Lower leg skin (tissue), 4 donors: ENCODE results near the gene RAP1GAP. TPM values are rescaled to one million over a fixed set of nuclear protein-coding genes. Genes with fewer than 3 reads are reported as not detected.

Experiments used
- DNase-seq, 2 donors: peaks; one replicate each; pipeline ENCODE4 v3.0.0-alpha.2; 2019; ENCODE audit warnings: low spot score in 2 of 2
- H3K4me3 ChIP-seq: fragments of 200-600 bp; sonication (generic); 2 replicates; pipeline ENCODE4 v1.5.1; 2017; ENCODE audit warnings: mild to moderate bottlenecking, low read depth; ENCODE audit not compliant: poor library complexity, severe bottlenecking
- POLR2A ChIP-seq, 2 donors: fragments of 450-650 bp; IDR thresholded peaks; one replicate each; pipeline ENCODE4 v1.6.1; 2016 to 2017; ENCODE audit warnings: antibody characterized with exemption in 2 of 2, mild to moderate bottlenecking in 1 of 2, moderate library complexity in 1 of 2
- WGBS, 2 donors: methylation state at CpG; one replicate each; pipeline ENCODE4 v1.1.5; 2018; 5-methylcytosine and 5-hydroxymethylcytosine counted together
- intact Hi-C: fragments of 100-400 bp; cut with DNase I; formaldehyde crosslinking; loops from one replicate; pipeline ENCODE4 v1.15.0; 2023; ENCODE audit warnings: low total_unique reads
- total RNA-seq, 4 donors: library from RNA; depleted of rRNA; stranded (reverse); fragments of >200 nt; gene quantifications; one replicate each; pipeline ENCODE4 v1.1.0, GENCODE V29; 2016
- TF ChIP-seq, protein P1 (sequence below), 3 donors: fragments of 450-650 bp; IDR thresholded peaks; one replicate each; pipeline ENCODE4 v1.5.1; 2016; ENCODE audit warnings: antibody characterized with exemption in 3 of 3, mild to moderate bottlenecking in 3 of 3, moderate library complexity in 2 of 3

Gene RAP1GAP
- total RNA-seq, 4 donors from 2014 or later = 1.3 to 4.0 (median 2.6) TPM

DNA sequence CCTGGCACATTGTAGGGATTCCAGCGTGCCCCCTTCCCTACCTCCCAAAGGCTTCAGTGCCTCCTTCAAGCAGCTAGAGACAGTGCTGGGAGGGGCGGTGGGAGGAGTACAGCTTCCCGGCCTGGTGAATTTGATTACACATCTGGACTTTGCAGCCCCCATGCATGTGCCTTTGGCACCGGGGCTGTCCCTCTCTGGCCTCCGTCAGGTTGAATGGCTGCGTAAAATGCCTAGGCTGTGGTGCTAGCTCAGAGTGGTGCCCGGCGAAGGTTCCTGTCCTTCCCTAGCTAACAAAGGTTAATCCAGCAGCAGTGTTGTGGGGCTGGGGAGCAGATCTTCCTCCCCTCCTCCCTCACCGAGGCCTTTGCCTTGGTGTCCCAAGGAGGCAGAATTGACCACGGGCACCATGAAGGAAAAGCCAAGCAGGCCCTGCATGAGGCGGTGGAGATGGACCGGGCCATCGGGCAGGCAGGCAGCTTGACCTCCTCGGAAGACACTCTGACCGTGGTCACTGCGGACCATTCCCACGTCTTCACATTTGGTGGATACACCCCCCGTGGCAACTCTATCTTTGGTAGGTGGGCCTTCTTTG lies 93.7 kb downstream of the RAP1GAP start:
- TF ChIP-seq, protein P1, sequence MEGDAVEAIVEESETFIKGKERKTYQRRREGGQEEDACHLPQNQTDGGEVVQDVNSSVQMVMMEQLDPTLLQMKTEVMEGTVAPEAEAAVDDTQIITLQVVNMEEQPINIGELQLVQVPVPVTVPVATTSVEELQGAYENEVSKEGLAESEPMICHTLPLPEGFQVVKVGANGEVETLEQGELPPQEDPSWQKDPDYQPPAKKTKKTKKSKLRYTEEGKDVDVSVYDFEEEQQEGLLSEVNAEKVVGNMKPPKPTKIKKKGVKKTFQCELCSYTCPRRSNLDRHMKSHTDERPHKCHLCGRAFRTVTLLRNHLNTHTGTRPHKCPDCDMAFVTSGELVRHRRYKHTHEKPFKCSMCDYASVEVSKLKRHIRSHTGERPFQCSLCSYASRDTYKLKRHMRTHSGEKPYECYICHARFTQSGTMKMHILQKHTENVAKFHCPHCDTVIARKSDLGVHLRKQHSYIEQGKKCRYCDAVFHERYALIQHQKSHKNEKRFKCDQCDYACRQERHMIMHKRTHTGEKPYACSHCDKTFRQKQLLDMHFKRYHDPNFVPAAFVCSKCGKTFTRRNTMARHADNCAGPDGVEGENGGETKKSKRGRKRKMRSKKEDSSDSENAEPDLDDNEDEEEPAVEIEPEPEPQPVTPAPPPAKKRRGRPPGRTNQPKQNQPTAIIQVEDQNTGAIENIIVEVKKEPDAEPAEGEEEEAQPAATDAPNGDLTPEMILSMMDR (IDR thresholded peaks at IDR 0.05) = no peak
- TF ChIP-seq POLR2A (IDR thresholded peaks at IDR 0.05) = no peak
- intact Hi-C loops = no loop called here
- 87 to 93% methylated on average over 17 to 18 of the region's 18 CpGs for WGBS, 2 donors

DNA sequence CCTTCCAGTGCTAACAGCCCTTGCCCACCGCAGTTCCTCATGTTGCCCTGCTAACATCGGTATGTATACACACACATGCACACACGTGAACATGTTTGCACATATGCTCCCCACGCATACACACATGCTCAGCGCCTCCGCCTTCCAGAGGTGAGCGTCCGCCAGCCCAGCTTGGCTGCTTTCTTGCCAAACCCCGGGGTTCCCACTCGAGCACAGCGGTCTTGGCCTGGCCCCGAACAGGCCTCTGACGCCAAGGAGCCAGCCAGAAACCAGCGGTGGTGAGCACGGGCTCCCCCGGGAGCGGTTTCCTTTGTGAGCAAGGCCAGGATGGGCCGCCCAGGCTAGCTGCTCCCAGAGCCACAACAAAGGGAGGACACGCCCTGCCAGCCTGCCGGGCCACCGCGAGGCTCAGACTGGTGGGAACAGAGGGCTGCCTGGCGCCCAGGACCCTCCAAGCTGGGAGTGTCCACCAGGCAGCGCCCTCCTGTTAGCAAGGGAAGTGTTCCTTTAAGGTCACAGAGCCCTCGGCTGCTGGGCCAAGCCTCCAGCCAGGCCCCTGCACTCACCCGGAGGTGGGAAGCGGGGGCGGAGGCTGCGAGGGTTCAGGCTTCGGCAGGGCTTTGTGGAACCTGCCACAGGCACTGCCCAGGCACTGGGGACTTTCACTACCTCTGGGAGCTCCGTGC lies 94.5 kb downstream of the RAP1GAP start:
- intact Hi-C loops = no loop called here
- TF ChIP-seq, protein P1 (IDR thresholded peaks at IDR 0.05) = no peak
- no peak for TF ChIP-seq POLR2A (IDR thresholded peaks at IDR 0.05)
- no peak overlapping the region for H3K4me3 ChIP-seq
- DNase-seq = peak in 1 of 2 donors; percentile 87
- 15 to 29% methylated on average over 13 to 26 of the region's 31 CpGs for WGBS, 2 donors

More for the DNA sequence above, 93.7 kb downstream of the RAP1GAP start:
- no peak for DNase-seq
- no peak overlapping the region for H3K4me3 ChIP-seq

DNA sequence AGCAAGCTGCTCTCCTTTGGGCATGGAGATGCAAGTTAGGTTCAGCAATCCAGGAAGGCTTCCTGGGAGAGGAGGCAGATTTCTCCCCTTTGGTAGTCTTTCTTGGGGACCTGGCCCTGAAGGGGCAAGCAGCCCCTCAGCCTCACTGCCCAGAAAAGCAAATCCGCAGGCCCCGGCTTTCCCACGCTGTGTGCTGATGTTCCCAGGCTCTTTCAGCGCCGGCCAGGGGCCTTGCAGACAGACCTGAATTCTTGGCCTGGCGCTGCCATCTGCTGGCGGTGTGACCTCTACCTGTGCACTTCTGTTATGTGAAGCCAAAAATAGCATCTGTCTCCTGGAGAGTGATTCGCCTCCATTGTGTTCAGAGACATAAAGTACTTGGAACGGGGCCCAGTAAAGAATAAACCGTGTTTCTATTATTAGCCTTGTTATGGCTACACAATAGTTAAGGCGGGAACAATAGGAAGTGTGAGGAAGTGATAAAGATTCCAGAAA lies 95.1 kb downstream of the RAP1GAP start:
- intact Hi-C loops = no loop called here
- DNase-seq = peak; percentile 48 to 90
- no peak overlapping the region for H3K4me3 ChIP-seq
- no peak for TF ChIP-seq POLR2A (IDR thresholded peaks at IDR 0.05)
- TF ChIP-seq, protein P1 (IDR thresholded peaks at IDR 0.05) = no peak
- WGBS, 2 donors = 15 to 21% methylated on average over 9 to 11 of the region's 11 CpGs

DNA sequence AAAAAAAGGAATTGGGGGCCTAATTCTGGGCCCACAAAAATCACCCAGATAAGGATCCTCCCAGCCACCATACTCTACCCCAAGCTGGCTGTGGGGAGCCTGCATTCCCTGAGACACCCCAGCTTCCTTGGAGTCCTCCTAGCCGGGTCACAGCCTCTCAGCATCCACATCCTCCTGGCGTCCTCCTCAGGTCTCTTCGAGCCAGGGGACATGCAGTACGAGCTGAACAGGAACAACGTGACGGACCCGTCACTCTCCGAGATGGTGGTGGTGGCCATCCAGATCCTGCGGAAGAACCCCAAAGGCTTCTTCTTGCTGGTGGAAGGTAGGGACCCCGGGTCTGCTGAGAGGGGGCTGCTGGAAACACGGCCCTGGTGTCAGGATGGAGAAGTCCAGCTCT lies 95.7 kb downstream of the RAP1GAP start:
- H3K4me3 ChIP-seq = no peak overlapping the region
- WGBS, 2 donors = 68 to 73% methylated on average over 11 of the region's 11 CpGs
- TF ChIP-seq, protein P1 (IDR thresholded peaks at IDR 0.05) = no peak
- intact Hi-C loops = no loop called here
- no peak for DNase-seq

DNA sequence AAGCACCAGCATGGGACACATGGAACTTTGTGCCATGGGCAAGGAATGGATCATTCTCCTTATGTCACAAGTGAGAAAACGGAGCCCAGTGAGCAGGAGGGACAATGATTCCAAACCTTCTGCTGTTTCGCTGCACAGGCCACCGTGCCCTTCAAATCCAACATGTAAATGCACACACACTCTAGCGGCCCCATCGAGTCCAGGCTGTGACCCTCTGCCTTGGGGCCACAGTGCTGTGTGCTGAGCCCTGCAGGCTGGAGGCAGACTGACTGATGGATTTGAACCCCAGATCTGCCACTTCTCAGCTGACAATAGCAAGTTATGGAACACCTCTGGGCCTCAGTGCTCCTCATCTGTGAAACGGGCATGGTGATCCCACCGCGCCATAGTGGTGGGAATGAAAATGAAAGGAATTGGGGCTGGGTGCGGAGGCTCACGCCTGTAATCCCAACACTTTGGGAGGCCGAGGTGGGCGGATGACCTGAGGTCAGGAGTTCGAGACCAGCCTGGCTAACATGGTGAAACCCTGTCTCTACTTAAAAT lies 96.4 kb downstream of the RAP1GAP start:
- DNase-seq = no peak
- intact Hi-C loops = no loop called here
- WGBS, 2 donors = 91 to 96% methylated on average over 13 of the region's 13 CpGs
- no peak overlapping the region for H3K4me3 ChIP-seq
- TF ChIP-seq, protein P1 (IDR thresholded peaks at IDR 0.05) = no peak
- TF ChIP-seq POLR2A (IDR thresholded peaks at IDR 0.05) = no peak
